Inferior parietal cortex (tissue), 1 donor: Measurements from ENCODE around the gene SCAF4.
"Not testable (repeated sequence)": the region's sequence is repeated elsewhere in the genome, so short reads cannot be mapped to it uniquely, and the experiment has no call there.

ENCODE experiments used
- DNase-seq: peaks from one replicate; pipeline ENCODE4 v3.0.0-alpha.2; 2016; ENCODE audit errors: extremely low spot score

The SCAF4 gene

GRCh38 chr21:31673321-31673912 lies 58.5 kb downstream of the SCAF4 start:
- DNase-seq: no peak

DNA sequence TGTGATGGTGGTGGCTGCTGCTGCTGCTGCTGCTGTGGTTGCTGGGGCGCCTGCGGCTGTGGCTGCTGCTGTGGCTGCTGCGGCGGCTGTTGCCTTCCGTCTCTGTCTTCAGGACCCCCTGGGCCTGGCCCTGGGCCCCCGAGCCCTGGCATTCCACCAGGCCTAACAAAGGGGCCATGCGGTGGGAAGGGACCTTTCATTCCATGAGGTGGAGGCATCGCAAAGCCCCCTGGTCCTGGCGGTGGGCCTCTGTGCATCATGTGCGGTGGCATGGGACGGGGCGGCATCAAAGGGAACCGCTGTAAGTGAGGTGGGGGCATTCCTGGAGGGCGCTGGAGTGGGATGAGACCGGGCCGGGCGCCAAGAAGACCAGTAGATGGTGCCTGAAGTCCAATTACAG lies 60.0 kb downstream of the SCAF4 start:
- no peak for DNase-seq

DNA sequence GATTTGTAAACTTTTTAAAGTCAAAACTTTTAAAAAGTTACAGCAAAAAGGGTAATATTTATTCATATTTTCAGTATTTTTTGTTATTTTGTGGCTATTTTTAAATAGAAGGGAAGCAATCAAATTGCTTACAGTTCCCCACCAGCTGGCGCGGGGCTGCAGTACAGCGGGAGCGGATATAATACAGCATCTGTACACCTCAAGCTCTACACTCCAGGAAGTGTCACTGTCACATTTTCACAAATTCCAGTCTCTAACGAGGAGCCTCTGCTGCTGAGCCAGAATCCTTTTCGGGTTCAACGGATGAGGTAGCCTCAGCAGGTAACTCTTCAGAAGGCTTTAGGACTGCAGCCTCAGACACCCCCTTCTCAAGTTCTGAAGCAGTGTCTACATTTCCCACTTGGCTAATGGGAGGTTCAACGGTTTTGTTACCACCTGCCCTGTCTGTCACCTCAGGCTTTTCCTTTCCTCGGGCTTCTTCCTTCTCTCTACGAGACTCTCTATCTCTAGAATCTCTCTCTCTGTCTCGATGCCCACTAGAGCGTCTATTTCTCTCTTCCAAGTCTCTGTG lies 60.7 kb downstream of the SCAF4 start:
- DNase-seq: no peak

DNA sequence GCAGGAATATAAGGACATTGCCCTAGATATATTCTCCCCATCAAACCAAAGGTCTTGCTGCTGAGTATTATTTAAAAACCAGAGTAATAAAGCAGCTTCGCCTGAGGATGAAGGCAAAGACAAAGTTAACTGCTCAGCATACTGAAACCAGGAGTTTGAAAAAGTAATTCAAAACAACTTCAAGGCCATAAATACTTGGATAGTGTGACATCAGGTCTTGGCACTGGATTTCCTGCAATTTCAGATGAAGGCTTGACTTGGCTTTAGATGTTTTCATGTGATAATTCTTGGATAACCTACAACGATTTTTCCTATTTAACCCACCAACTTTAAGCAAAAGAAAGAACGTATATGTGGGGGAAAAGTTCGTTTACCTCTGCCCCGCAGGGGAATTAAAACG lies 61.8 kb downstream of the SCAF4 start:
- no peak for DNase-seq

DNA sequence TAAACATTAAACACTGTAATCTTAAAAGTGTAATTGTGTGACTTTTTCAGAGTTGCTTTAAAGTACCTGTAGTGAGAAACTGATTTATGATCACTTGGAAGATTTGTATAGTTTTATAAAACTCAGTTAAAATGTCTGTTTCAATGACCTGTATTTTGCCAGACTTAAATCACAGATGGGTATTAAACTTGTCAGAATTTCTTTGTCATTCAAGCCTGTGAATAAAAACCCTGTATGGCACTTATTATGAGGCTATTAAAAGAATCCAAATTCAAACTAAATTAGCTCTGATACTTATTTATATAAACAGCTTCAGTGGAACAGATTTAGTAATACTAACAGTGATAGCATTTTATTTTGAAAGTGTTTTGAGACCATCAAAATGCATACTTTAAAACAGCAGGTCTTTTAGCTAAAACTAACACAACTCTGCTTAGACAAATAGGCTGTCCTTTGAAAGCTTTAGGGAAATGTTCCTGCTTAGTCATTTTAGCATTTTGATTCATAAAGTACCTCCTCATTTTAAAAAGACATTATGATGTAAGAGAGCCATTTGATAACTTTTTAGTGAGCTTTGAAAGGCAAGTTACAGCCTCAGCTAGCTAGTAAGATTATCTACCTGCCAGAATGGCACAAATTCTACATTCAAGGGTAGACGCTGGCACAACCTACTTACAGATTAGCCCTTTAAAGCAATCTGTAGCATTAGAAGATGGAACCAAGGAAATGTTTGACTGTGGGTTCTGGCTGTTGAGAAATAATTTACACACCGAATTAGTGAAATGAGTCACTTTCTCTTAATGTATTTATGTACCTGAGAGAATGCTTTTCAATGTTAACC lies 63.0 kb downstream of the SCAF4 start:
- no peak for DNase-seq

DNA sequence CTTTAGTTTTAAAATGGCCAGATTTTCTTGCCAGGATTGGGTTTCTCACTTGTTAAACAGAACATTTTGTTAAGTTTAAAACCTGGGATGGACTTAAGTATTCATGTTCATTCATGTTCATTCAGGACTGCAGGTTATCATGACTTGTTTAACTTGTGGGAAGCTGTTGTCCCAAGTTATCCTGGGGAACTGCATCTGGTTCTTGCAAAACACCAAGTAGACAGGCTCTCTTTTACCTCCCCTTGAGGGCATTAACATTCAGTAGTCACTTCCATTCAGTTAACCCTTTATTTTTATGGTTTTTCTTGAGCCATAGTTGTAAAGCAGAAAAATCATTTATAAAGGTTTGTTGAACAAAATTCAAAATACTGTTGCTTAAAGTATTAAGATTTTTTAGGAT lies 64.3 kb downstream of the SCAF4 start:
- DNase-seq: no peak

DNA sequence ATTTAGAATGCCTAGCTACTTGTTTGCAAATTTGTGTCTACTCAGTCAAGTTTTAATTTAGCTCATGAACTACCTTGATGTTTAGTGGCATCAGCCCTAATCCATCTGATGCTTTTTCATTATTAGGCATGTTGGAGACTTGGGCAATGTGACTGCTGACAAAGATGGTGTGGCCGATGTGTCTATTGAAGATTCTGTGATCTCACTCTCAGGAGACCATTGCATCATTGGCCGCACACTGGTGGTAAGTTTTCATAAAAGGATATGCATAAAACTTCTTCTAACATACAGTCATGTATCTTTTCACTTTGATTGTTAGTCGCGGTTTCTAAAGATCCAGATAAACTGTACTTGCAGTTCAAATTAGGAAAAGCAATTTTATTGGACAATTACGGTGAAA lies 64.8 kb downstream of the SCAF4 start:
- DNase-seq: no peak

GRCh38 chr21:31666445-31667010 lies 65.4 kb downstream of the SCAF4 start:
- no peak for DNase-seq

GRCh38 chr21:31665869-31666268 lies 66.0 kb downstream of the SCAF4 start:
- DNase-seq: not testable (repeated sequence)

DNA sequence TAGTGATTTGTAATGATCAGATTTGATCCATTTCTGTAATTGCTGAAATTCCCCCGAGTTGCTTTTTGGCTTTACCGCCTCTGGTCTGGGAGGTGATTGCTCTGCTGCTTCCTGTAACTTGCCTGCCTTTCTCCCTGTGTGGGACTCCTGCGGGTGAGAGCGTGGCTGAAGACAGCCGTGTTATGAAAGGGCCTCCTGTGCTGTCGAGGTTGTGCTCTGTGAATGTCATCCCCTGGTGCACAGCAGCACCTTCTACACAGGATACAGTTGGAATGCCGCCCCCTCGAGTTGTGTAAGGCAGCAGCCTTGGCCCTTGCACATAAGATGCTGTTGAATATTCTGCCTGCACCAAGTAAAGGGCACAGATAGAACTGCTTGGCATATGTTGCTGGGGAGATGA lies 66.5 kb downstream of the SCAF4 start:
- DNase-seq: no peak

- DNase-seq: no peak
These were observed 68.2 kb downstream of the SCAF4 start for GRCh38 chr21:31663584-31664249.

DNA sequence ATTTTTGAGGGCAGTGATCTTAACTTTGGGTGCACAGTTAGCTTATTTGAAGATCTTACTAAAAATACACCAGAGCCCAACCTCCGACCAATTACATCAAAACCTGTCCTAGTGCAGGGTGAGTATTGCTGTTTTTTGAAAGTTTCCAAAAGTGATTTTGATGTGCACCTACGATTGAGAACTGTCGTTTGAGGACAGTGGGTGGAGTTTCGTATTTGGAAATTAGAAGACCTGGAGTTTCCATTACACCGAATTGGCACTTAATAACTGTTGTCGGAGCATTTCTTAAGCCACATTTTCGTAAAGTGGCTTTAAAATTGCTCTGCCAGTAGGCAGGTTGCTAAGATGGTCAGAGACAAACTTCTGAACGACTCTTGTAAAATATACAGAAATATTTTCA lies 71.3 kb downstream of the SCAF4 start:
- no peak for DNase-seq

GRCh38 chr21:31660259-31660565 lies 71.7 kb downstream of the SCAF4 start:
- DNase-seq: peak; percentile 40

GRCh38 chr21:31659536-31660258 lies 72.2 kb downstream of the SCAF4 start, which contains the start of gene SOD1:
TSS of gene SOD1 (plus strand) at chr21:31659693. CDS start at chr21:31659770, 77 bp downstream.
- peak; percentile 95 for DNase-seq

DNA sequence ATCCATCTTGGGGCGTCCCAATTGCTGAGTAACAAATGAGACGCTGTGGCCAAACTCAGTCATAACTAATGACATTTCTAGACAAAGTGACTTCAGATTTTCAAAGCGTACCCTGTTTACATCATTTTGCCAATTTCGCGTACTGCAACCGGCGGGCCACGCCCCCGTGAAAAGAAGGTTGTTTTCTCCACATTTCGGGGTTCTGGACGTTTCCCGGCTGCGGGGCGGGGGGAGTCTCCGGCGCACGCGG lies 72.7 kb downstream of the SCAF4 start:
- DNase-seq: no peak

- DNase-seq: no peak
These were observed 73.9 kb downstream of the SCAF4 start for GRCh38 chr21:31658053-31658452.

DNA sequence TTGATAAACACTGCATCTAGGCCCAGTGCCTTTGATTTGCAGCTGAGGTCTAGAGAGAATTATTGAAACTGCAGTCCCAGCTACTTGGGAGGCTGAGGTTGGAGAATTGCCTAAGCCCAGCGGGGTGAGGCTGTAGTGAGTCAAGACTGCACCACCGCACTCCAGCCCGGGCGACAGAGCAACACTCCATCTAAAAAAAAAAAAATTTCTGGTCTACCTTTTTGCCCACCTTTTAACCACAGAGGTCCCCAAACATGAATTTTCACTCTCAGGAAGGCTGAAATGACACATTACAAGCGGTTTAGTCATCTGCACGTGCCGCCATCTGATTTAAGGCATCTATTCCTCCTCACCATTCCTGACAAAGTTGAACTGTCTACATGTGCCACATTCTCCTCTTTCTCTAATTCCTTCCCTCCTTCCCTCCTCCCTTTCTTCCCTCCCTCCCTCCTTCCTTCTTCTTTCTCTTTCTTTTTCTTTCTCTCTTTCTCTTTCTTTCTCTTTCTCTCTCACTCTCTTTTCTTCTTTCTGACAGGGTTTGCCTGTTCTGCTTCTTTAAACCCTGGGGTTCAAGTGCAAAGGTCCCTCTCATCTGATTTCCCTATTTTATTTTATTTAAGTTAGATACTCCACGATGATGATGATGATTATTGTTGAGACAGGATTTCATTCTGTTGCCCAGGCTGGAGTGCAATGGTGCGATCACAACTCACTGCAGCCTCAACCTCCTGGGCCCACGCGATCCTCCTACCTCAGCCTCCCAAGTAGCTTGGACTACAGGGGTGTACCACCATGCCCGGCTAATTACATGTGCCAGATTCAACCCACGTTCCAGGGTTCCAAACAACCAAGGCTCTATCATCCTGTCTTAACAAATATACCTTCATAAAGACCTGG lies 75.5 kb downstream of the SCAF4 start:
- DNase-seq: no peak

DNA sequence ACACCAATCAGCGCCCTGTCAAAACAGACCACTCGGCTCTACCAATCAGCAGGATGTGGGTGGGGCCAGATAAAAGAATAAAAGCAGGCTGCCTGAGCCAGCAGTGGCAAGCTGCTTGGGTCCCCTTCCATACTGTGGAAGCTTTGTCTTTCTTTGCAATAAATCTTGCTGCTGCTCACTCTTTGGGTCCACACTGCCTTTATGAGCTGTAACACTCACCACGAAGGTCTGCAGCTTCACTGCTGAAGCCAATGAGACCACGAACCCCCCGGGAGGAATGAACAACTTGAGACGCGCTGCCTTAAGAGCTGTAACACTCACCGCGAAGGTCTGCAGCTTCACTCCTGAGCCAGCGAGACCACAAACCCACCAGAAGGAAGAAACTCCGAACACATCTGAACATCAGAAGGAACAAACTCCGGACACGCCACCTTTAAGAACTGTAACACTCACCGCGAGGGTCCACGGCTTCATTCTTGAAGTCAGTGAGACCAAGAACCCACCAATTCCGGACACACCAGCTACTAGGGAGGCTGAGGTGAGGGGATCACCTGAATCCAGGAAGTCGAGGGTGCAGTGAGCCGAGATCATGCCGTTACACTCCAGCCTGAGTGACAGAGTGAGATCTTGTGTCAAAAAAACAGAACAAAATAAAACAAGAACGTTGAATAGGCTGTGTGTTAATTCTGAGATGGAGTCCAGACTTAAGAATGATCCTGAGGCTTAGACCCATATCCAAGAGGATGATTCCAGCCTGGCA lies 76.9 kb downstream of the SCAF4 start:
- not testable (repeated sequence) for DNase-seq

DNA sequence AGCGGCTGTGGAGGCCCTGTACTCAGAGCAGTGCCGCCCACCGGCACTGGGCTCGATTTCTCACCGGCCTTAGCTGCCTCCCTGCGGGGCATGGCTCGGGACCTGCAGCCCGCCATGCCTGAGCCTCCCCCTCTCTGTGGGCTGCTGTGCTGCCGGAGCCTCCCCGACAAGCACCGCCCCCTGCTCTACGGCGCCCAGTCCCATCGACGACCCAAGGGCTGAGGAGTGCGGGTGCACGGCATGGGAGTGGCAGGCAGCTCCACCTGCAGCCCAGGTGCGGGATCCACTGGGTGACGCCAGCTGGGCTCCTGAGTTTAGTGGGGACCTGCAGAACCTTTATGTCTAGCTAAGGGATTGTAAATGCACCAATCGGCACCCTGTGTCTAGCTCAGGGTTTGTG lies 77.6 kb downstream of the SCAF4 start:
- no peak for DNase-seq

DNA sequence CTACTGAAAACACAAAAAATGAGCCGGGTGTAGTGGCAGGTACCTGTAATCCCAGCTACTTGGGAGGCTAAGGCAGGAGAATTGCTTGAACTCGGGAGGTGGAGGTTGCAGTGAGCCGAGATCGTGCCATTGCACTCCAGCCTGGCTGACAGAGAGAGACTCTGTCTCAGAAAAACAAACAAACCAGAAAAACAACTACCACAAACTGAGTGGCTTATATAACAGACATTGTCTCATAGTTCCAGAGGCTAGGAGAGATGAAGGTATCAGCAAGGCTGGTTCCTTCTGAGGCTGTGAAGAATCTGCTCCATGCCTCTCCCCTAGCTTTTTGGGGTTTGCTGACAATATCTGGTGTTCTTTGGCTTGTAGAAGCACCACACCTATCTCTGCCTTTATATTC lies 80.4 kb downstream of the SCAF4 start:
- not testable (repeated sequence) for DNase-seq
